Caco-2 (cell line): ENCODE data around the gene DRGX. TPM values are rescaled to one million over a fixed set of nuclear protein-coding genes. Genes with fewer than 3 reads are reported as not detected.

Source experiments
- BruUV-seq: library from RNA; stranded (reverse); fragments of 400-500 nt; replicated peaks from 2 replicates; lab custom pipeline; 2021; lab: Mats Ljungman, UMichigan
- CTCF ChIA-PET: fragments of 300-600 bp; sonication (Branson Sonifier 250); formaldehyde crosslinking; loops from one replicate; lab custom pipeline; 2022; ENCODE audit warnings: antibody characterized with exemption; lab: Charles Lee
- POLR2A ChIA-PET: fragments of 300-600 bp; sonication (Branson Sonifier 250); formaldehyde crosslinking; loops from one replicate; lab custom pipeline; 2022; ENCODE audit warnings: antibody characterized with exemption; lab: Charles Lee
- DNase-seq, 2 experiments: peaks; one replicate each; pipeline versions ENCODE4 v3.0.0 to v3.0.0-alpha.2; 2020 to 2022
- H3K27me3 ChIP-seq: replicated peaks from 2 replicates; pipeline ENCODE4 v1.6.0; 2011; ENCODE audit warnings: low read length; ENCODE audit not compliant: control insufficient read depth, insufficient read depth
- H3K36me3 ChIP-seq: 2 replicates; pipeline ENCODE4 v1.5.1; 2011; ENCODE audit warnings: low read length; ENCODE audit not compliant: control insufficient read depth, insufficient read depth
- H3K4me1 ChIP-seq: fragments of 250-450 bp; sonication (Bioruptor Pico); 2 replicates; pipeline ENCODE4 v1.5.1; 2020; ENCODE audit warnings: mild to moderate bottlenecking
- H3K4me3 ChIP-seq: 2 replicates; pipeline ENCODE4 v1.5.1; 2011; ENCODE audit warnings: low read depth, mild to moderate bottlenecking, control low read depth, low read length
- H3K9me3 ChIP-seq: fragments of 250-450 bp; sonication (Bioruptor Pico); 2 replicates; pipeline ENCODE4 v1.5.1; 2020; ENCODE audit warnings: mild to moderate bottlenecking, moderate library complexity
- H3K27ac Mint-ChIP-seq: one replicate; pipeline ENCODE4 v1.8.0; 2022; ENCODE audit warnings: mixed read lengths; ENCODE audit not compliant: unreplicated experiment
- H3K27me3 Mint-ChIP-seq: one replicate; pipeline ENCODE4 v1.8.0; 2022; ENCODE audit warnings: mixed read lengths; ENCODE audit not compliant: insufficient read depth, unreplicated experiment
- H3K36me3 Mint-ChIP-seq: one replicate; pipeline ENCODE4 v1.8.0; 2022; ENCODE audit warnings: mild to moderate bottlenecking, mixed read lengths; ENCODE audit not compliant: insufficient read depth, unreplicated experiment
- H3K4me1 Mint-ChIP-seq: one replicate; pipeline ENCODE4 v1.8.0; 2022; ENCODE audit warnings: low read depth, mixed read lengths; ENCODE audit not compliant: unreplicated experiment
- H3K4me3 Mint-ChIP-seq: one replicate; pipeline ENCODE4 v1.8.0; 2022; ENCODE audit warnings: mild to moderate bottlenecking, moderate library complexity, mixed read lengths; ENCODE audit not compliant: unreplicated experiment
- H3K9me3 Mint-ChIP-seq: one replicate; pipeline ENCODE4 v1.8.0; 2022; ENCODE audit warnings: mixed read lengths; ENCODE audit not compliant: unreplicated experiment
- CTCF ChIP-seq, 2 experiments: fragments of 200-600 bp in 1 of 2; IDR thresholded peaks; 1 replicate in 1 of 2; 2 replicates in 1 of 2; pipeline versions ENCODE4 v1.5.1 to v1.8.0; 2011 to 2022; ENCODE audit warnings: antibody characterized with exemption in 1 of 2, control low read depth in 1 of 2, inconsistent platforms in 1 of 2, low read depth in 1 of 2, low read length in 1 of 2, mild to moderate bottlenecking in 1 of 2, moderate library complexity in 1 of 2; ENCODE audit not compliant: insufficient read depth in 1 of 2, severe bottlenecking in 1 of 2, unreplicated experiment in 1 of 2
- intact Hi-C: fragments of 100-400 bp; cut with micrococcal nuclease; formaldehyde crosslinking; loops from one replicate; pipeline ENCODE4 v1.10.0; 2022; ENCODE audit not compliant: unreplicated experiment
- total RNA-seq: library from RNA; stranded (reverse); gene quantifications from 2 replicates; pipeline ENCODE4 v1.2.3, GENCODE V29; 2022

Gene DRGX
- total RNA-seq, 1 experiment from 2014 or later = not detected

GRCh38 chr10:49441488-49442476, 45.9 kb upstream of the DRGX start:
- POLR2A ChIA-PET = no interaction called here
- Histone ChIP-seq H3K4me1 (peaks cover 9% of the 10 kb centered on the region), H3K9me3 (no peaks in the 10 kb centered on the region), H3K36me3 (no peaks in the 10 kb centered on the region), H3K27me3 (no peaks in the 10 kb centered on the region), H3K4me3 (no peak overlapping the region)
- Mint-ChIP-seq H3K27ac (no peak overlapping the region), H3K27me3 (no peaks in the 10 kb centered on the region), H3K36me3 (no peaks in the 10 kb centered on the region), H3K9me3 (peaks cover 25% of the 10 kb centered on the region), H3K4me1 (peaks cover 17% of the 10 kb centered on the region), H3K4me3 (no peak overlapping the region)
- intact Hi-C loops = no loop called here
- BruUV-seq = no TSS peak
- TF ChIP-seq CTCF (IDR thresholded peaks at IDR 0.05; ENCODE audit: insufficient read depth in 1 of 2, low read depth in 1 of 2, low read length in 1 of 2, severe bottlenecking in 1 of 2, unreplicated experiment in 1 of 2) = no peak
- DNase-seq = no peak
- CTCF ChIA-PET = no interaction called here

GRCh38 chr10:49435225-49435624, 39.3 kb upstream of the DRGX start:
- intact Hi-C loops = no loop called here
- peaks cover 9% of the 10 kb centered on the region for H3K4me1 ChIP-seq
- no TSS peak for BruUV-seq
- no peak overlapping the region for H3K27ac Mint-ChIP-seq
- H3K36me3 ChIP-seq = no peaks in the 10 kb centered on the region
- H3K9me3 Mint-ChIP-seq = peaks cover 32% of the 10 kb centered on the region
- H3K4me3 ChIP-seq = no peak overlapping the region
- ChIA-PET CTCF (no interaction called here), POLR2A (no interaction called here)
- no peak overlapping the region for H3K4me3 Mint-ChIP-seq
- H3K4me1 Mint-ChIP-seq = peaks cover 17% of the 10 kb centered on the region
- TF ChIP-seq CTCF (IDR thresholded peaks at IDR 0.05; ENCODE audit: insufficient read depth in 1 of 2, low read depth in 1 of 2, low read length in 1 of 2, severe bottlenecking in 1 of 2, unreplicated experiment in 1 of 2) = no peak
- no peaks in the 10 kb centered on the region for H3K36me3 Mint-ChIP-seq
- no peak for DNase-seq
- H3K27me3 Mint-ChIP-seq = no peaks in the 10 kb centered on the region
- no peaks in the 10 kb centered on the region for H3K27me3 ChIP-seq
- H3K9me3 ChIP-seq = 0 out of 2 replicates have a peak, but pooled peaks cover 5% of the 10 kb centered on the region

- CTCF ChIA-PET = no interaction called here
- H3K4me3 ChIP-seq = no peak overlapping the region
- no peak overlapping the region for H3K27ac Mint-ChIP-seq
Measured at GRCh38 chr10:49433069-49433468, 37.2 kb upstream of the DRGX start.

More at GRCh38 chr10:49433069-49433468, 37.2 kb upstream of the DRGX start:
- no peak for TF ChIP-seq CTCF (IDR thresholded peaks at IDR 0.05; ENCODE audit: insufficient read depth in 1 of 2, low read depth in 1 of 2, low read length in 1 of 2, severe bottlenecking in 1 of 2, unreplicated experiment in 1 of 2)
- no peaks in the 10 kb centered on the region for H3K27me3 Mint-ChIP-seq
- Histone ChIP-seq H3K27me3 (no peaks in the 10 kb centered on the region), H3K9me3 (0 out of 2 replicates have a peak, but pooled peaks cover 5% of the 10 kb centered on the region), H3K4me1 (no peaks in the 10 kb centered on the region), H3K36me3 (no peaks in the 10 kb centered on the region)
- peaks cover 20% of the 10 kb centered on the region for H3K9me3 Mint-ChIP-seq
- no peak for DNase-seq
- intact Hi-C loops = no loop called here
- POLR2A ChIA-PET = no interaction called here
- H3K4me3 Mint-ChIP-seq = no peak overlapping the region
- no peaks in the 10 kb centered on the region for H3K36me3 Mint-ChIP-seq
- H3K4me1 Mint-ChIP-seq = peaks cover 7% of the 10 kb centered on the region
- BruUV-seq = no TSS peak
